GM19035 (cell line): ENCODE data around the gene SYS1.

Experiments
- ATAC-seq: cut with Tn5 transposase; IDR thresholded peaks from one replicate; pipeline ENCODE4 v1.9.1; 2021; ENCODE audit not compliant: unreplicated experiment

SYS1 gene

GRCh38 chr20:45355209-45356084 lies 7.5 kb upstream of the SYS1 start:
- no peak for ATAC-seq

GRCh38 chr20:45358282-45359068 lies 4.5 kb upstream of the SYS1 start:
- ATAC-seq, result no peak

- ATAC-seq, result no peak
These were observed 3.9 kb upstream of the SYS1 start for GRCh38 chr20:45359069-45359405.

GRCh38 chr20:45359406-45360148 lies 3.4 kb upstream of the SYS1 start:
- ATAC-seq, result no peak

GRCh38 chr20:45361793-45362192 lies 1.2 kb upstream of the SYS1 start:
- ATAC-seq, result no peak

GRCh38 chr20:45363611-45364492 lies 896 bp downstream of the SYS1 start:
- no peak for ATAC-seq

- ATAC-seq, result no peak
These were observed 2.6 kb downstream of the SYS1 start for GRCh38 chr20:45365444-45365970.

- ATAC-seq, result no peak
These were observed 3.2 kb downstream of the SYS1 start for GRCh38 chr20:45366192-45366591.

- no peak for ATAC-seq
These were observed 3.7 kb downstream of the SYS1 start for GRCh38 chr20:45366631-45367030.

GRCh38 chr20:45367126-45367525 lies 4.2 kb downstream of the SYS1 start:
- no peak for ATAC-seq

- peak; percentile 79 for ATAC-seq
These were observed 5.4 kb downstream of the SYS1 start for GRCh38 chr20:45368221-45368980.

GRCh38 chr20:45370571-45371160 lies 7.7 kb downstream of the SYS1 start:
- ATAC-seq, result no peak

GRCh38 chr20:45372241-45372640 lies 9.3 kb downstream of the SYS1 start:
- no peak for ATAC-seq

- ATAC-seq, result no peak
These were observed 9.8 kb downstream of the SYS1 start for GRCh38 chr20:45372646-45373352.

- peak; percentile 89 for ATAC-seq
These were observed 10.6 kb downstream of the SYS1 start for GRCh38 chr20:45373353-45374100.

GRCh38 chr20:45374101-45374467 lies 11.1 kb downstream of the SYS1 start:
- ATAC-seq, result no peak

GRCh38 chr20:45374966-45375365 lies 12.0 kb downstream of the SYS1 start:
- no peak for ATAC-seq

GRCh38 chr20:45377269-45377668 lies 14.3 kb downstream of the SYS1 start:
- ATAC-seq, result no peak
